ENCODE measurements around the gene IBTK.

Gene IBTK

GRCh38 chr6:82145926-82146452, 101.6 kb downstream of the IBTK start:
- H2AFZ ChIP-seq = no peak overlapping the region
- no peak for TF ChIP-seq CTCF (IDR thresholded peaks at IDR 0.05)
- no peaks in the 10 kb centered on the region for H3K79me2 ChIP-seq
- no peak overlapping the region for H3K27ac ChIP-seq
- H3K4me3 ChIP-seq (ENCODE audit: low read depth, low read length) = no peak overlapping the region
- H3K9me3 ChIP-seq (ENCODE audit: control insufficient read depth, low read length) = no peaks in the 10 kb centered on the region
- H3K4me1 ChIP-seq = no peaks in the 10 kb centered on the region
- no peaks in the 10 kb centered on the region for H3K36me3 ChIP-seq (ENCODE audit: control insufficient read depth, insufficient read depth, low read length)
- no peak overlapping the region for H3K4me2 ChIP-seq (ENCODE audit: low read length)
- no peak overlapping the region for H3K9ac ChIP-seq
- no peaks in the 10 kb centered on the region for H3K27me3 ChIP-seq (ENCODE audit: control insufficient read depth, insufficient read depth, low read length)

- TF ChIP-seq CTCF (IDR thresholded peaks at IDR 0.05) = no peak
- Histone ChIP-seq H3K27me3 (ENCODE audit: control insufficient read depth, insufficient read depth, low read length) (no peaks in the 10 kb centered on the region), H2AFZ (no peak overlapping the region), H3K9ac (no peak overlapping the region), H3K36me3 (ENCODE audit: control insufficient read depth, insufficient read depth, low read length) (no peaks in the 10 kb centered on the region), H3K79me2 (no peaks in the 10 kb centered on the region), H3K4me1 (no peaks in the 10 kb centered on the region), H3K27ac (no peak overlapping the region), H3K9me3 (ENCODE audit: control insufficient read depth, low read length) (no peaks in the 10 kb centered on the region), H3K4me3 (ENCODE audit: low read depth, low read length) (no peak overlapping the region), H3K4me2 (ENCODE audit: low read length) (no peak overlapping the region)
Measured at GRCh38 chr6:82144852-82145340, 102.6 kb downstream of the IBTK start.

GRCh38 chr6:82144007-82144851, 103.3 kb downstream of the IBTK start:
- Histone ChIP-seq H3K27me3 (ENCODE audit: control insufficient read depth, insufficient read depth, low read length) (no peaks in the 10 kb centered on the region), H3K27ac (no peak overlapping the region), H3K4me2 (ENCODE audit: low read length) (no peak overlapping the region), H3K9me3 (ENCODE audit: control insufficient read depth, low read length) (no peaks in the 10 kb centered on the region), H3K4me3 (ENCODE audit: low read depth, low read length) (no peak overlapping the region), H3K79me2 (no peaks in the 10 kb centered on the region), H3K9ac (no peak overlapping the region), H3K36me3 (ENCODE audit: control insufficient read depth, insufficient read depth, low read length) (no peaks in the 10 kb centered on the region), H3K4me1 (no peaks in the 10 kb centered on the region), H2AFZ (no peak overlapping the region)
- no peak for TF ChIP-seq CTCF (IDR thresholded peaks at IDR 0.05)

- H3K9me3 ChIP-seq (ENCODE audit: control insufficient read depth, low read length) = no peaks in the 10 kb centered on the region
- TF ChIP-seq CTCF (IDR thresholded peaks at IDR 0.05) = no peak
- H3K27ac ChIP-seq = no peak overlapping the region
Measured at GRCh38 chr6:82143041-82143481, 104.5 kb downstream of the IBTK start.

More at GRCh38 chr6:82143041-82143481, 104.5 kb downstream of the IBTK start:
- Histone ChIP-seq H2AFZ (no peak overlapping the region), H3K4me3 (ENCODE audit: low read depth, low read length) (no peak overlapping the region), H3K4me1 (no peaks in the 10 kb centered on the region), H3K36me3 (ENCODE audit: control insufficient read depth, insufficient read depth, low read length) (no peaks in the 10 kb centered on the region), H3K79me2 (no peaks in the 10 kb centered on the region), H3K27me3 (ENCODE audit: control insufficient read depth, insufficient read depth, low read length) (no peaks in the 10 kb centered on the region), H3K9ac (no peak overlapping the region), H3K4me2 (ENCODE audit: low read length) (no peak overlapping the region)

Measured in parathyroid adenoma (tissue), 2 donors.